MM.1S (cell line): ENCODE results near the gene STAT3.

ENCODE experiments used
- CTCF ChIP-seq: fragments of 300-600 bp; sonication (generic); IDR thresholded peaks from 2 replicates; pipeline ENCODE4 v1.5.1; 2016; ENCODE audit warnings: antibody characterized with exemption, low read length, mixed read lengths
- EZH2 ChIP-seq: fragments of 300-600 bp; sonication (generic); optimal IDR thresholded peaks from 2 replicates; pipeline ENCODE3; 2017; ENCODE audit warnings: low read depth, mild to moderate bottlenecking, antibody characterized with exemption, low read length, mixed read lengths
- EZH2phosphoT487 ChIP-seq: fragments of 300-600 bp; sonication (generic); IDR thresholded peaks from 2 replicates; pipeline ENCODE4 v1.6.1; 2018; ENCODE audit warnings: antibody characterized with exemption, low read length

- no peak for TF ChIP-seq CTCF
- no peak for TF ChIP-seq EZH2
- TF ChIP-seq EZH2phosphoT487 = no peak
These were observed 9.8 kb downstream of the STAT3 start for GRCh38 chr17:42378359-42378958.
